ENCODE results near the gene EVA1A. TPM values are rescaled to one million over a fixed set of nuclear protein-coding genes. Genes with fewer than 3 reads are reported as not detected.

Gene EVA1A
- total and polyA plus RNA-seq, 2 experiments from 2014 or later, result 0.51 to 0.57 TPM

- Histone ChIP-seq H3K36me3 (no peaks in the 10 kb centered on the region), H3K4me1 (ENCODE audit: low read depth) (no peaks in the 10 kb centered on the region), H3K9me3 (ENCODE audit: low read depth) (no peaks in the 10 kb centered on the region), H3K27me3 (no peaks in the 10 kb centered on the region), H3K4me3 (no peak overlapping the region), H3K27ac (no peak overlapping the region)
- no peak for TF ChIP-seq CTCF (IDR thresholded peaks at IDR 0.05; ENCODE audit: low read depth, low read length)
- DNase-seq (ENCODE audit: low read depth in 1 of 2, low spot score in 1 of 2), result no peak
These were observed 61.2 kb downstream of the EVA1A start for GRCh38 chr2:75499534-75499933.

GRCh38 chr2:75498907-75499306, 61.8 kb downstream of the EVA1A start:
- no peak overlapping the region for H3K27ac ChIP-seq
- no peaks in the 10 kb centered on the region for H3K4me1 ChIP-seq (ENCODE audit: low read depth)
- no peaks in the 10 kb centered on the region for H3K36me3 ChIP-seq
- no peaks in the 10 kb centered on the region for H3K9me3 ChIP-seq (ENCODE audit: low read depth)
- no peaks in the 10 kb centered on the region for H3K27me3 ChIP-seq
- DNase-seq (ENCODE audit: low read depth in 1 of 2, low spot score in 1 of 2), result no peak
- no peak overlapping the region for H3K4me3 ChIP-seq
- no peak for TF ChIP-seq CTCF (IDR thresholded peaks at IDR 0.05; ENCODE audit: low read depth, low read length)

DNA sequence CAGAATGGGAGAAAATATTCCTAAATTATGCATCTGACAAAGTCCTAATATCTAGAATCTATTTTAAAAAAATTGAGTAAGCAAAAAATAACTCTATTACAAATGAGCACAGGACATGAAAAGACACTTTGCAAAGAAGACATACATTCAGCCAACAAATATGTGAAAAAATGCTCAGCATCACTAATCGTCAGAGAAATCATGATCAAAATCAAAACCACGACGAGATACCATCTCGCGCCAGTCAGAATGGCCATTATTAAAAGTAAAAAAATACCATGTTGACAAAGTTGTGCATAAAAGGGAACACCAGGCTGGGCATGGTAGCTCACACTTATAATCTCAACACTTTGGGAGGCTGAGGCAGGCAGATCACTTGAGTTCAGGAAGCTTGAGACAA, 63.5 kb downstream of the EVA1A start:
- DNase-seq (ENCODE audit: low read depth in 1 of 2, low spot score in 1 of 2), result no peak
- no peaks in the 10 kb centered on the region for H3K4me1 ChIP-seq (ENCODE audit: low read depth)
- TF ChIP-seq CTCF (IDR thresholded peaks at IDR 0.05; ENCODE audit: low read depth, low read length), result no peak
- no peaks in the 10 kb centered on the region for H3K27me3 ChIP-seq
- H3K27ac ChIP-seq, result no peak overlapping the region
- no peaks in the 10 kb centered on the region for H3K36me3 ChIP-seq
- no peak overlapping the region for H3K4me3 ChIP-seq
- no peaks in the 10 kb centered on the region for H3K9me3 ChIP-seq (ENCODE audit: low read depth)

- no peaks in the 10 kb centered on the region for H3K36me3 ChIP-seq
- H3K9me3 ChIP-seq (ENCODE audit: low read depth), result no peaks in the 10 kb centered on the region
- no peak overlapping the region for H3K4me3 ChIP-seq
- no peak overlapping the region for H3K27ac ChIP-seq
- H3K4me1 ChIP-seq (ENCODE audit: low read depth), result no peaks in the 10 kb centered on the region
- no peaks in the 10 kb centered on the region for H3K27me3 ChIP-seq
- DNase-seq (ENCODE audit: low read depth in 1 of 2, low spot score in 1 of 2), result no peak
- TF ChIP-seq CTCF (IDR thresholded peaks at IDR 0.05; ENCODE audit: low read depth, low read length), result no peak
These were observed 64.9 kb downstream of the EVA1A start for GRCh38 chr2:75495862-75496261.

- no peaks in the 10 kb centered on the region for H3K4me1 ChIP-seq (ENCODE audit: low read depth)
- no peak overlapping the region for H3K27ac ChIP-seq
- DNase-seq (ENCODE audit: low read depth in 1 of 2, low spot score in 1 of 2), result no peak
- no peak for TF ChIP-seq CTCF (IDR thresholded peaks at IDR 0.05; ENCODE audit: low read depth, low read length)
- no peaks in the 10 kb centered on the region for H3K36me3 ChIP-seq
- no peaks in the 10 kb centered on the region for H3K9me3 ChIP-seq (ENCODE audit: low read depth)
- H3K4me3 ChIP-seq, result no peak overlapping the region
- no peaks in the 10 kb centered on the region for H3K27me3 ChIP-seq
These were observed 66.5 kb downstream of the EVA1A start for GRCh38 chr2:75494137-75494769.

Data from cardiac muscle cell (in vitro differentiated cells and primary cell).